BE2C (cell line): ENCODE data around the gene RXRA.

ENCODE experiments used
- DNase-seq: peaks from one replicate; pipeline ENCODE4 v3.0.0-alpha.2; 2020
- H3K27me3 ChIP-seq: fragments of 250-450 bp; sonication (Bioruptor Pico); 2 replicates; pipeline ENCODE4 v1.5.1; 2020; ENCODE audit warnings: mild to moderate bottlenecking
- H3K36me3 ChIP-seq: fragments of 250-450 bp; sonication (Bioruptor Pico); 2 replicates; pipeline ENCODE4 v1.5.1; 2020; ENCODE audit warnings: mild to moderate bottlenecking
- H3K4me1 ChIP-seq: fragments of 250-450 bp; sonication (Bioruptor Pico); 2 replicates; pipeline ENCODE4 v1.5.1; 2020
- H3K4me3 ChIP-seq: 2 replicates; pipeline ENCODE4 v1.5.1; 2011; ENCODE audit warnings: low read depth, low read length
- H3K9me3 ChIP-seq: fragments of 250-450 bp; sonication (Bioruptor Pico); 2 replicates; pipeline ENCODE4 v1.5.1; 2020
- CTCF ChIP-seq: IDR thresholded peaks from 2 replicates; pipeline ENCODE4 v1.5.1; 2012; ENCODE audit warnings: mild to moderate bottlenecking, low read depth, low read length

Gene RXRA

GRCh38 chr9:134477927-134478326, 151.7 kb downstream of the RXRA start:
- no peaks in the 10 kb centered on the region for H3K27me3 ChIP-seq
- DNase-seq: no peak
- H3K36me3 ChIP-seq: no peaks in the 10 kb centered on the region
- H3K4me1 ChIP-seq: peaks cover 5% of the 10 kb centered on the region; the same call in 1 of the 2 replicates
- H3K9me3 ChIP-seq: no peaks in the 10 kb centered on the region
- TF ChIP-seq CTCF: no peak
- H3K4me3 ChIP-seq: no peak overlapping the region

GRCh38 chr9:134481762-134482161, 155.5 kb downstream of the RXRA start:
- Histone ChIP-seq H3K36me3 (no peaks in the 10 kb centered on the region), H3K27me3 (no peaks in the 10 kb centered on the region), H3K4me3 (no peak overlapping the region), H3K4me1 (no peaks in the 10 kb centered on the region), H3K9me3 (no peaks in the 10 kb centered on the region)
- no peak for DNase-seq
- no peak for TF ChIP-seq CTCF

- no peaks in the 10 kb centered on the region for H3K4me1 ChIP-seq
- no peaks in the 10 kb centered on the region for H3K9me3 ChIP-seq
- H3K36me3 ChIP-seq: no peaks in the 10 kb centered on the region
- no peak for TF ChIP-seq CTCF
- DNase-seq: no peak
- no peak overlapping the region for H3K4me3 ChIP-seq
- H3K27me3 ChIP-seq: no peaks in the 10 kb centered on the region
Observed at GRCh38 chr9:134482226-134482625, 156.0 kb downstream of the RXRA start.

- Histone ChIP-seq H3K4me3 (no peak overlapping the region), H3K36me3 (no peaks in the 10 kb centered on the region), H3K27me3 (no peaks in the 10 kb centered on the region), H3K4me1 (no peaks in the 10 kb centered on the region), H3K9me3 (no peaks in the 10 kb centered on the region)
- TF ChIP-seq CTCF: no peak
- DNase-seq: peak; percentile 3
Observed at GRCh38 chr9:134483361-134484184, 157.3 kb downstream of the RXRA start.

- Histone ChIP-seq H3K9me3 (no peaks in the 10 kb centered on the region), H3K4me1 (no peaks in the 10 kb centered on the region), H3K36me3 (no peaks in the 10 kb centered on the region), H3K27me3 (no peaks in the 10 kb centered on the region), H3K4me3 (no peak overlapping the region)
- no peak for DNase-seq
- no peak for TF ChIP-seq CTCF
Observed at GRCh38 chr9:134484479-134484878, 158.2 kb downstream of the RXRA start.

GRCh38 chr9:134485653-134486052, 159.4 kb downstream of the RXRA start:
- no peaks in the 10 kb centered on the region for H3K9me3 ChIP-seq
- TF ChIP-seq CTCF: no peak
- H3K4me3 ChIP-seq: no peak overlapping the region
- H3K27me3 ChIP-seq: no peaks in the 10 kb centered on the region
- DNase-seq: no peak
- H3K4me1 ChIP-seq: no peaks in the 10 kb centered on the region
- no peaks in the 10 kb centered on the region for H3K36me3 ChIP-seq
